ENCODE results near the gene COL8A1. TPM values are rescaled to one million over a fixed set of nuclear protein-coding genes. Genes with fewer than 3 reads are reported as not detected.

Gene COL8A1
- total and polyA plus RNA-seq, 8 donors: 0.31 to 16.5 (median 6.6) TPM

DNA sequence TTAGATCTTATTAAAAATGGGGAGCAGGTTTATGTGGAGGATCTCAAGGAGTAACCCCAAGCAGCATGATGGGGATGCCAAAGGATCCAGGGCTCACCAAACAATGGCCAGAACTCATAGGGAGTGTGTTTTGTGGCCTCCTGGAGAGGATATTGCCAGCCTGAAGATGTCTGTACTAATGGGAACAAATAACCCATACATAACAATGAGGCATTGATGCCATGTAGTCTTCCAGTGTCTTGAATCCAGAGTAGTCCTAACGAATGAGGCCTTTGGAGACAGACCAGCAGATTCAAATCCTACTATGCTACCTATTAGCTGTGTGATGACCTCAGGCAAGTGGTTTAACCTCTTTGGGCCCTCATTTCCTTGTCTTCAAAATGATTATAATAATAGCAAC, 134.3 kb downstream of the COL8A1 start:
- DNase-seq: no peak
- TF ChIP-seq CTCF (IDR thresholded peaks at IDR 0.05) (no peak), POLR2AphosphoS5 (IDR thresholded peaks at IDR 0.05) (no peak), POLR2A (IDR thresholded peaks at IDR 0.05) (no peak), EP300 (IDR thresholded peaks at IDR 0.05) (no peak)
- 58 to 80% (median 74%) methylated on average over 1 of the region's 1 CpG for WGBS, 5 donors
- Histone ChIP-seq H3K27me3 (no peaks in the 10 kb centered on the region), H3K9me3 (no peaks in the 10 kb centered on the region), H3K36me3 (no peaks in the 10 kb centered on the region), H3K27ac (no peak overlapping the region), H3K4me3 (no peak overlapping the region), H3K4me1 (no peaks in the 10 kb centered on the region)
- intact Hi-C loops (cut with DNase I; ENCODE audit: low total_unique reads): no loop called here

DNA sequence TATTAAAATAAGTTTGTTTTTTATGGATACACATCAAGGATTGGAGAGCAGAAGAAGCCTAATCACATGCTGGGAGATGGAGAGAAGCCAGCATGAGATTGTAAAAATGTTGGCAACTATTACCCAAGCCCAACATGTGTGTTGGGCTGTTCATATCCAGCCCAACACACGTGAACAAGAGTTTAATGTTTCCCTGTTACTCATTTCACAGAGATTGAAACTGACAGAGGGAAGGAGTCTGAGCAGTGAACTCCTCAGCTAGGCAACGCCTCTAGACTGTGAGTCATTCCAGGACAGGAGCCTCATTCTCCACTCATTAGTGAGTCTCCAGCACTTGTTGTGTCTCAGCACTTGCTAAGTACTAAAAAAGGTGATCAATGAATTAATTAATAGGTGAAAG, 136.1 kb downstream of the COL8A1 start:
- no peak overlapping the region for H3K4me3 ChIP-seq
- H3K27me3 ChIP-seq: peaks cover 0 to 2% (median 0%) of the 10 kb centered on the region in 3 donors
- WGBS, 5 donors: 35 to 45% (median 42%) methylated on average over 2 of the region's 2 CpGs
- intact Hi-C loops (cut with DNase I; ENCODE audit: low total_unique reads): no loop called here
- no peaks in the 10 kb centered on the region for H3K36me3 ChIP-seq
- DNase-seq: no peak
- H3K9me3 ChIP-seq: no peaks in the 10 kb centered on the region
- no peaks in the 10 kb centered on the region for H3K4me1 ChIP-seq
- TF ChIP-seq POLR2AphosphoS5 (IDR thresholded peaks at IDR 0.05) (no peak), POLR2A (IDR thresholded peaks at IDR 0.05) (no peak), CTCF (IDR thresholded peaks at IDR 0.05) (no peak), EP300 (IDR thresholded peaks at IDR 0.05) (no peak)
- no peak overlapping the region for H3K27ac ChIP-seq

DNA sequence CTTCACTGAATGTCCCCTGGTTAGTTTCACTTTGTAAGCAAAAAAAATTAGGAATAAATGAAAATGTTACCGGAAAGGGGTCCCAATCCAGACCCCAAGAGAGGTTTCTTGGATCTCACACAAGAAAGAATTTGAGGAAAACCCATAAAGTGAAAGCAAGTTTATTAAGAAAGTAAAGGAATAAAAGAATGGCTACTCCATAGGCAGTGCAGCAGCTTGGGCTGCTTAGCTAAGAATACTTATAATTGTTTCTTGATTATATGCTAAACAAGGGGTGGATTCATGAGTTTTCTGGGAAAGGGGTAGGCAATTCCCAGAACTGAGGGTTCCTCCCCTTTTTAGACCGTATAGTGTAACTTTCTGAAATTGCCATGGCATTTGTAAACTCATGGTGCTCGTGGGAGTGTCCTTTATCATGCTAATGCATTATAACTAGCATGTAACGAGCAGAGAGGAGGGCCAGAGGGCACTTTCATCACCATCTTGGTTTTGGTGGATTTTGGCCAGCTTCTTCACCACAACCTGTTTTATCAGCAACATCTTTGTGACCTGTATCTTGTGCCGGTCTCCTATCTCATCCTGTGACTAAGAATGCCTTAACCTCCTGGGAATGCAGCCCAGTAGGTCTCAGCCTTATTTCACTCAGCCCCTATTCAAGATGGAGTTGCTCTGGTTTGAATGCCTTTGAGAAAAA, 138.3 kb downstream of the COL8A1 start:
- Histone ChIP-seq H3K36me3 (no peaks in the 10 kb centered on the region), H3K27me3 (peaks cover 0 to 5% (median 0%) of the 10 kb centered on the region in 3 donors), H3K4me3 (no peak overlapping the region), H3K9me3 (no peaks in the 10 kb centered on the region), H3K4me1 (no peaks in the 10 kb centered on the region), H3K27ac (no peak overlapping the region)
- no peak for DNase-seq
- no peak for TF ChIP-seq EP300 (IDR thresholded peaks at IDR 0.05)
- TF ChIP-seq CTCF (IDR thresholded peaks at IDR 0.05): no peak
- no peak for TF ChIP-seq POLR2A (IDR thresholded peaks at IDR 0.05)
- TF ChIP-seq POLR2AphosphoS5 (IDR thresholded peaks at IDR 0.05): no peak
- WGBS, 5 donors: 52 to 66% (median 62%) methylated on average over 5 of the region's 5 CpGs
- intact Hi-C loops (cut with DNase I; ENCODE audit: low total_unique reads): no loop called here

GRCh38 chr3:99777210-99777549, 138.8 kb downstream of the COL8A1 start:
- Histone ChIP-seq H3K9me3 (no peaks in the 10 kb centered on the region), H3K36me3 (no peaks in the 10 kb centered on the region), H3K4me1 (no peaks in the 10 kb centered on the region), H3K27me3 (peaks cover 0 to 6% (median 0%) of the 10 kb centered on the region in 3 donors), H3K27ac (no peak overlapping the region), H3K4me3 (no peak overlapping the region)
- intact Hi-C loops (cut with DNase I; ENCODE audit: low total_unique reads): no loop called here
- TF ChIP-seq EP300 (IDR thresholded peaks at IDR 0.05): no peak
- TF ChIP-seq POLR2A (IDR thresholded peaks at IDR 0.05): no peak
- no peak for TF ChIP-seq POLR2AphosphoS5 (IDR thresholded peaks at IDR 0.05)
- no peak for TF ChIP-seq CTCF (IDR thresholded peaks at IDR 0.05)
- no peak for DNase-seq
- WGBS, 5 donors: 74 to 85% (median 80%) methylated on average over 2 of the region's 2 CpGs

Data from stomach (tissue), 9 donors.